ENCODE measurements around the gene RAD50. TPM values are rescaled to one million over a fixed set of nuclear protein-coding genes. Genes with fewer than 3 reads are reported as not detected.

Gene RAD50
- total and polyA plus RNA-seq, 10 of the 15 experiments (the other 5 are each of a cell fraction or from before 2014, with no cell fraction given): 12.8 to 68.6 (median 47.0) TPM

DNA sequence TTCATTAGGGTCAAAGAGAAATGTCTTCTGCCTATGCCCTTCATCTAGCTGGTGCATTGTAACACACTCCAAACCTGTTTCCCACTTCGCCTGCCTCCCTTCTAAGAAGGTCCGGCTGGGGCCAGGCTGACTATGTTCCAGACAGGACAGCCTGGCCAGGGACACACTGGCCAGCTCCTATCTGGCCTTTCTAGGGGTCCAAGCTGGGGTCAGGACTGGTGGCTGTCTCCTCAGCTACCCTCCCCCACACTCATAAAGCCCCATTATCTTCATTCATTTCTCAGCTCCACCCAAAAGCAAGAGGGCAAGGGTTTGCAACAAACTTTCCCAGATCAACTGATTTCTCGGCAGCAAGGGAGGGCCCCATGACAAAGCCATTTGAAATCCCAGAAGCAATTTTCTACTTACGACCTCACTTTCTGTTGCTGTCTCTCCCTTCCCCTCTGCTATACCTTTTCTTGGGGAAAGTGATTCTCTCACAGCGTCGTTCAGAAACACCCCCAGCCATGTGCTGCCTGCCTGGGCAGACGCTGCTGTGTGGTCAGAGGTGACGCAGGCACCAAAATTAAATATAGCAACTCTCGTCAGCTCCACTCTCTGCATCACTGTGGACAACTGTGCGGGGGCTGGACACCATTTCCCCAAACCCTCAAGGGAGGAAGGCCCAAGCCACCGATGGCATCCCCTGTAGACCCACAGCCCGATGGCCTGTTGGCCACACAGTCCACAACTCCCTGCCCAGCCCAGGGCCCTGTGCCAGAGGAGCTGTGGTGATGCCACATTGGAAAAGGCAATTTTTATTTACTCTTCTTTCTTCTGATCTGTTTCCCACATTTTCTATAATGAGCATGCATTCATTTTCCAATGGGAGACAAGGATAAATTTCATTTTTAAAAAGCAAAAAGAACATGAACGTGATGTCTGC lies 107.3 kb downstream of the RAD50 start (continued):
- TF ChIP-seq, protein P1, sequence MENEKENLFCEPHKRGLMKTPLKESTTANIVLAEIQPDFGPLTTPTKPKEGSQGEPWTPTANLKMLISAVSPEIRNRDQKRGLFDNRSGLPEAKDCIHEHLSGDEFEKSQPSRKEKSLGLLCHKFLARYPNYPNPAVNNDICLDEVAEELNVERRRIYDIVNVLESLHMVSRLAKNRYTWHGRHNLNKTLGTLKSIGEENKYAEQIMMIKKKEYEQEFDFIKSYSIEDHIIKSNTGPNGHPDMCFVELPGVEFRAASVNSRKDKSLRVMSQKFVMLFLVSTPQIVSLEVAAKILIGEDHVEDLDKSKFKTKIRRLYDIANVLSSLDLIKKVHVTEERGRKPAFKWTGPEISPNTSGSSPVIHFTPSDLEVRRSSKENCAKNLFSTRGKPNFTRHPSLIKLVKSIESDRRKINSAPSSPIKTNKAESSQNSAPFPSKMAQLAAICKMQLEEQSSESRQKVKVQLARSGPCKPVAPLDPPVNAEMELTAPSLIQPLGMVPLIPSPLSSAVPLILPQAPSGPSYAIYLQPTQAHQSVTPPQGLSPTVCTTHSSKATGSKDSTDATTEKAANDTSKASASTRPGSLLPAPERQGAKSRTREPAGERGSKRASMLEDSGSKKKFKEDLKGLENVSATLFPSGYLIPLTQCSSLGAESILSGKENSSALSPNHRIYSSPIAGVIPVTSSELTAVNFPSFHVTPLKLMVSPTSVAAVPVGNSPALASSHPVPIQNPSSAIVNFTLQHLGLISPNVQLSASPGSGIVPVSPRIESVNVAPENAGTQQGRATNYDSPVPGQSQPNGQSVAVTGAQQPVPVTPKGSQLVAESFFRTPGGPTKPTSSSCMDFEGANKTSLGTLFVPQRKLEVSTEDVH (IDR thresholded peaks at IDR 0.05; ENCODE audit: low read depth, partially characterized antibody): peak; percentile 88
- TF ChIP-seq CHD2 (IDR thresholded peaks at IDR 0.05; ENCODE audit: borderline replicate concordance, low read depth, low read length) (peak; percentile 95), PML (IDR thresholded peaks at IDR 0.05; ENCODE audit: low read length) (no peak), SMC3 (IDR thresholded peaks at IDR 0.05; ENCODE audit: borderline replicate concordance, low read length) (0 out of 2 replicates have a peak, but pooled peaks have one; percentile 29), KLF5 (IDR thresholded peaks at IDR 0.05; ENCODE audit: partially characterized antibody) (peak; percentile 87), EP300 (IDR thresholded peaks at IDR 0.05; ENCODE audit: borderline replicate concordance in 1 of 2, control insufficient read depth in 1 of 2, low read depth in 2 of 2, low read length in 2 of 2) (peak; percentile 99 to 100), TCF3 (IDR thresholded peaks at IDR 0.05; ENCODE audit: borderline replicate concordance, insufficient read depth, low read depth, low read length) (peak; percentile 90; the same call in 1 of the 2 replicates), MXI1 (IDR thresholded peaks at IDR 0.05; ENCODE audit: low read depth, low read length) (peak; percentile 82), GABPA (IDR thresholded peaks at IDR 0.05; ENCODE audit: low read depth) (no peak), NFXL1 (IDR thresholded peaks at IDR 0.05; ENCODE audit: borderline replicate concordance) (no peak), ZBED1 (IDR thresholded peaks at IDR 0.05; ENCODE audit: borderline replicate concordance) (peak; percentile 81; the same call in 1 of the 2 replicates), SRF (IDR thresholded peaks at IDR 0.05; ENCODE audit: low read depth in 2 of 2, low read length in 2 of 2) (no peak), ZNF274 (IDR thresholded peaks at IDR 0.05; ENCODE audit: insufficient read depth, insufficient read length) (no peak)

Measured in GM12878 (cell line).